Raji (cell line): ENCODE measurements around the gene SNCA.

Experiments used
- POLR2A ChIP-seq: IDR thresholded peaks from 2 replicates; pipeline ENCODE4 v1.6.1; 2011; ENCODE audit warnings: low read depth, low read length, control low read depth; ENCODE audit not compliant: insufficient read depth

Gene SNCA

GRCh38 chr4:89829470-89830138, 7.4 kb downstream of the SNCA start:
- no peak for TF ChIP-seq POLR2A

GRCh38 chr4:89823416-89823815, 13.5 kb downstream of the SNCA start:
- TF ChIP-seq POLR2A = no peak

- TF ChIP-seq POLR2A = no peak
Observed at GRCh38 chr4:89821612-89822011, 15.3 kb downstream of the SNCA start.

DNA sequence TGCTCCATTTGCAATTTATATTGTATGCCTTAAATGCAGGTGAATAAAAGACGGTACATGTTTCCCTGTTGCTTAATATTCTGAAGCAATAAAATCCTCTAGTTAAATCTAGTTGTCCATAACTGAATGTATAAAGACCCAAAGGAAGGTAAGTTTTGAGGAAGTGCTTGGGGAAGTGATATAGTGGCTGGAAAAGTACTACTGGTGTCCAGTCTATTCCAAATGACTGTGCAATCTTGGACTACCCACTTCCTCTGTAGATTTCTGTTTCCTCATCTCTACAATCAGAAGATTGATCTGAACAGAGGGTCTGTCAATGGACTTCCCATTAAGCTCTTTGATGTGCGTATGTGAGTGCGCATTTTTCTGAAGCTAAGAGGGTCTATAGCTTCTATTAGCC, 17.0 kb downstream of the SNCA start:
- TF ChIP-seq POLR2A = no peak

DNA sequence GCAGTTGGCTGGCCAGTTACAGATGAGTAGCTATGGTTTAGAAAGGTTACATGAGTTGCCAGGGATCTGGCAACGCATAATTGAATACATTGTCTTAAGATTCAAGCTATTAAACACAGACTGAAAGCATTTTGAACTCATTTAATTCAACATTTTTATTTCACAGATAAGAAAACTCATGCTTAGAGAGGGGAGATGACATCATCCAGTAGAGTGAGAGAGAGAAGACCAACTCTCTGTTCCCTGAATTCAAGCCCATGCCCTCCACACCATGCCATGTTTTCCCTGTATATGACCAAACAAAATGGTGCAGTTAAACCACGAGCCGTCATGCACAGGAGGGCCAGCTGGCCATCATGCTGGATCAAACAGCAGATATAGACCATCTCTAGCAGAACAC, 22.6 kb downstream of the SNCA start:
- no peak for TF ChIP-seq POLR2A

- TF ChIP-seq POLR2A = no peak
Observed at GRCh38 chr4:89813197-89813596, 23.8 kb downstream of the SNCA start.

GRCh38 chr4:89807441-89808140, 29.4 kb downstream of the SNCA start:
- no peak for TF ChIP-seq POLR2A

GRCh38 chr4:89805297-89805696, 31.7 kb downstream of the SNCA start:
- TF ChIP-seq POLR2A = no peak

DNA sequence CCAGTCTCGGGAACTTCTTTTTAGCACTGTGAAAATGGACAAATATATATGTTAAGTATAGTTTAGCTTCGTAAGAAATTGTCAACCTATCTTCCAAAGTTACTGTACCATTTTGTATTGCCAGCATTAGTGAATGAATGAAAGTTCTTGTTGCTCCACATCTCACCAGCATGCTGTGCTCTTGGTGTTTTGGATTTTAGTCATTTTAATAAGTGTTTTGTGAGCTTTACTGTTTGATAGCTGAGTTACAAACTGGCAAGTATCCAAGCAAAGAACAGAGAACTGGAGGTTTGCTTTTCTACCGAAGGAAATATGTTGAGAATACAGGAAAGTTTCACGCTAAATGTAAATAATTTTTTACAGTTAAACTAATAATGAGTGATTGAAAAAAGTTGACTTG, 33.0 kb downstream of the SNCA start:
- TF ChIP-seq POLR2A = no peak

DNA sequence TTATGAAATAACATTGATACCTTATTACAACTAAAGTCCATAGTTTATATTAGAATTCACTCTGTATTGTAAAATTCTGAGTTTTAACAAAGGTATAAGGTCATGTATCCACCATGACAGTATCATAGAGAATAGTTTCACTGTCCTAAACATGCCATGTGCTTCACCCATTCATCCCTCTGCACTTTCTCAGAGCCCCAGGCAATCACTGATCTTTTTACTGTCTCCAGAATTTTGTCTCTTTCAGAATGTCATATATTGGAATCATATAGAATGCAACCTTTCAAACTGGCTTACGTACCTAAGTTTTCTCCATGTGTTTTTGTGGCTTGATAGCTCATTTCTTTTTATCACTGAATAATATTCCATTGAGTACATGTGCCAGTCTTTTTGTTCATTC, 33.9 kb downstream of the SNCA start:
- TF ChIP-seq POLR2A = no peak

- TF ChIP-seq POLR2A = no peak
Observed at GRCh38 chr4:89800527-89801103, 36.3 kb downstream of the SNCA start.

DNA sequence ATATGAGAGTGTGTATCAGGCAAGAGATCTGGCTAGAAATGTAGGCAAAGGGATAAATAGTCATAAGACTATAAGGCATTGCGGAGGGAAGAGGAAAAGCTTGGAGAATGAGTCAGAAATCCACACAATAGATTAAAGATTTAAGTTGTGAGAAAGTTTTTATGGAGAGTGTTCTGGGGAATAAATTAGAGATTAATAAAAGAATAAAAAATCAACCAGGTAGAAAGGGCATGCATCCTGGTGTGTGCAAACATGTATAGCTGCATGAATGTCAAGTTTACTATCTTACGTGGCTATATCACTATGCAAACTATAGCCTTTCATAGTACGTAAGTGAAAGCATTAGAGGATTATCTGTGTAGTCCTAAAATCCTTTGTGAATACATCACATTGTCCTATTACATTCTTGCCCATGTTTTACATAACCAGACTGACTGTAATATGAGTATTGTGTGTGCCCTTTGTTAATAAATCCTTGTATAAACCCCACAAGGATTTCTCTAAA, 36.9 kb downstream of the SNCA start:
- no peak for TF ChIP-seq POLR2A

- TF ChIP-seq POLR2A = no peak
Observed at GRCh38 chr4:89799071-89799470, 37.9 kb downstream of the SNCA start.

- no peak for TF ChIP-seq POLR2A
Observed at GRCh38 chr4:89797117-89797516, 39.8 kb downstream of the SNCA start.

DNA sequence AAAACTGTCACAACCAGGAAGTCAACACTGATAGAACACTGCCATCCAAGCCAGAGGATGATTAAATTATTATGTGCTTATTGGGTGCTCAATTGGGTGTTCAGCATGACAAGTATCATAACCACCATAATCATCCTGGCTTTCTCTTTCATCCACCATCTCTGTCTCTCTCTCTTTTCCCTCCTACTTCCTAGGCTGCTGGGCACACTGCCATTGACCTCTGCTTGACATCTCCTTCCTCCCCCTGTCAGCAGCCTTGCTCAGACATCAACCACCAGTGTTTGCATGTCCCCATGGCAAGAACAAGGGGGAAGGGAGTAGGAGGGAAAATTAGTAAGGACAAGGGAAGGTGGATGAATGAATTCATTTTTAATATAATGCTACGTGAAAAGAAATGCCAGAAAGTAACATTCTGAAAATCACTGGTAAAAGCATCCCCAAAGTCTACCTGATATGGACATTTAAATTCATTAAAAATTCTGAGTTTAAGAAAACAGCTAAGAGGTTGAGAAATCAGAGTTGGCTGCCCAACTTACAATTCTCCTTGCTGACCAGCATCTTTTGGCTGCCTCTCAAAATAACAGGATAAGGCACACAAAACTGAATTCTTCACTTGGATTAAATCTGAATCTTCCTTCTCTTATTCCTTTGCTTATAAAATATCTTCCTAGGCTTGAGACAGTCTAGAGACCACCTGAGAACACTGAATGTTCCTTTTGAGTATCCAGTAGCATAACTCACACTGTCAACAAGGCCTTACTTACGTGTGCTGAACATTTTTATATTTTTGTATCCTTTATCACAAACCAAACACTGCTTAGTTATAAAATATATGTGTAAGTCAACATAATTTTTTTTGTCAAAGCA, 48.5 kb downstream of the SNCA start:
- no peak for TF ChIP-seq POLR2A
